GM23338 (cell line): ENCODE data around the gene HES7. TPM values are rescaled to one million over a fixed set of nuclear protein-coding genes. Genes with fewer than 3 reads are reported as not detected.

Source experiments
- ATAC-seq: fragments of 200-7000 bp; cut with Tn5 transposase; 3 replicates; pipeline ENCODE4 v1.9.1; 2020
- DNase-seq: peaks from one replicate; pipeline ENCODE4 v3.0.0-alpha.2; 2015; ENCODE audit warnings: low spot score
- H2AFZ ChIP-seq: fragments of 200-600 bp; sonication (generic); 2 replicates; pipeline ENCODE4 v1.8.0; 2016; ENCODE audit warnings: antibody characterized with exemption, mild to moderate bottlenecking, moderate library complexity
- H3F3A ChIP-seq: fragments of 200-600 bp; sonication (generic); replicated peaks from 2 replicates; pipeline ENCODE4 v1.8.0; 2017; ENCODE audit warnings: antibody characterized with exemption, mixed run types, low read depth
- H3K27ac ChIP-seq: fragments of 200-600 bp; sonication (generic); 2 replicates; pipeline ENCODE4 v1.6.1; 2016; ENCODE audit warnings: low read depth
- H3K27me3 ChIP-seq: fragments of 200-600 bp; sonication (generic); 2 replicates; pipeline ENCODE4 v1.8.0; 2016; ENCODE audit warnings: mild to moderate bottlenecking, mixed run types, moderate library complexity; ENCODE audit not compliant: insufficient read depth
- H3K36me3 ChIP-seq: fragments of 200-600 bp; sonication (generic); 2 replicates; pipeline ENCODE4 v1.8.0; 2016; ENCODE audit warnings: mild to moderate bottlenecking; ENCODE audit not compliant: insufficient read depth
- H3K4me1 ChIP-seq: fragments of 200-600 bp; sonication (generic); 2 replicates; pipeline ENCODE4 v1.8.0; 2016; ENCODE audit warnings: mild to moderate bottlenecking, moderate library complexity; ENCODE audit not compliant: insufficient read depth
- H3K4me2 ChIP-seq: fragments of 200-600 bp; sonication (generic); 2 replicates; pipeline ENCODE4 v1.7.1; 2017; ENCODE audit warnings: mixed run types
- H3K4me3 ChIP-seq: fragments of 200-600 bp; sonication (generic); 2 replicates; pipeline ENCODE4 v1.6.1; 2016; ENCODE audit warnings: mixed run types
- H3K79me2 ChIP-seq: fragments of 200-600 bp; sonication (generic); replicated peaks from 2 replicates; pipeline ENCODE4 v1.8.0; 2017; ENCODE audit warnings: mild to moderate bottlenecking; ENCODE audit not compliant: insufficient read depth
- H3K9me2 ChIP-seq: fragments of 200-600 bp; sonication (generic); 2 replicates; pipeline ENCODE4 v1.8.0; 2017; ENCODE audit not compliant: insufficient read depth
- H4K20me1 ChIP-seq: fragments of 200-600 bp; sonication (generic); replicated peaks from 2 replicates; pipeline ENCODE4 v1.8.0; 2017; ENCODE audit warnings: mild to moderate bottlenecking; ENCODE audit not compliant: insufficient read depth
- H3K27ac Mint-ChIP-seq: 2 replicates; pipeline ENCODE4 v1.8.0; 2020; ENCODE audit warnings: inconsistent platforms, mild to moderate bottlenecking, moderate library complexity, mixed read lengths
- H3K27me3 Mint-ChIP-seq: 3 replicates; pipeline ENCODE4 v1.8.0; 2022; ENCODE audit warnings: low read depth, mild to moderate bottlenecking, moderate library complexity, mixed read lengths, inconsistent platforms; ENCODE audit not compliant: insufficient read depth, poor library complexity
- H3K36me3 Mint-ChIP-seq: 3 replicates; pipeline ENCODE4 v1.8.0; 2021; ENCODE audit warnings: low read depth, mild to moderate bottlenecking, inconsistent platforms, moderate library complexity, mixed read lengths
- H3K4me1 Mint-ChIP-seq: 3 replicates; pipeline ENCODE4 v1.8.0; 2020; ENCODE audit warnings: mild to moderate bottlenecking, inconsistent platforms, mixed read lengths
- H3K4me3 Mint-ChIP-seq: 3 replicates; pipeline ENCODE4 v1.8.0; 2021; ENCODE audit warnings: moderate library complexity, mild to moderate bottlenecking, inconsistent platforms, mixed read lengths
- H3K9me3 Mint-ChIP-seq: 3 replicates; pipeline ENCODE4 v1.8.0; 2020; ENCODE audit warnings: moderate library complexity, mild to moderate bottlenecking, inconsistent platforms, mixed read lengths
- CREB1 ChIP-seq: fragments of 250-450 bp; sonication (Bioruptor Pico); IDR thresholded peaks from 2 replicates; pipeline ENCODE4 v1.5.0; 2020; ENCODE audit warnings: low read depth, mild to moderate bottlenecking, moderate library complexity
- EZH2 ChIP-seq: fragments of 200-600 bp; sonication (generic); IDR thresholded peaks from one replicate; pipeline ENCODE4 v1.8.0; 2017; ENCODE audit warnings: antibody characterized with exemption, mild to moderate bottlenecking, low read depth; ENCODE audit not compliant: unreplicated experiment
- EZH2phosphoT487 ChIP-seq: fragments of 200-600 bp; sonication (generic); IDR thresholded peaks from one replicate; pipeline ENCODE4 v1.8.1; 2018; ENCODE audit warnings: antibody characterized with exemption; ENCODE audit not compliant: unreplicated experiment
- JUNB ChIP-seq: IDR thresholded peaks from one replicate; pipeline ENCODE4 v1.6.1; 2016; ENCODE audit warnings: antibody characterized with exemption; ENCODE audit not compliant: unreplicated experiment
- NANOG ChIP-seq: IDR thresholded peaks from 2 replicates; pipeline ENCODE4 v1.6.1; 2016; ENCODE audit warnings: antibody characterized with exemption, borderline replicate concordance
- POLR2AphosphoS5 ChIP-seq: IDR thresholded peaks from 2 replicates; pipeline ENCODE4 v1.6.1; 2016; ENCODE audit warnings: antibody characterized with exemption, low read depth
- STAT1 ChIP-seq: IDR thresholded peaks from one replicate; pipeline ENCODE4 v1.6.1; 2016; ENCODE audit warnings: antibody characterized with exemption; ENCODE audit not compliant: unreplicated experiment
- ZNF114 ChIP-seq: fragments of 250-450 bp; sonication (Bioruptor Pico); IDR thresholded peaks from 2 replicates; pipeline ENCODE4 v1.5.0; 2020; ENCODE audit warnings: mild to moderate bottlenecking, moderate library complexity
- ZNF331 ChIP-seq: fragments of 250-450 bp; sonication (Bioruptor Pico); IDR thresholded peaks from 2 replicates; pipeline ENCODE4 v1.5.0; 2020; ENCODE audit warnings: low read depth, mild to moderate bottlenecking, moderate library complexity
- polyA plus RNA-seq: library from polyadenylated mRNA; unstranded; fragments of >200 nt; fragmentation: Nextera tagmentation; extraction: Ambion mirVana; gene quantifications from 2 replicates; pipeline ENCODE4 v1.2.1, GENCODE V29; 2016
- total RNA-seq: library from RNA; depleted of rRNA; stranded (reverse); fragments of >200 nt; shearing (Covaris generic); gene quantifications from 2 replicates; pipeline ENCODE4 v1.2.3, GENCODE V29; 2014
- TF ChIP-seq, protein P1 (sequence below): IDR thresholded peaks from one replicate; pipeline ENCODE4 v1.6.1; 2018; ENCODE audit warnings: antibody characterized with exemption; ENCODE audit not compliant: unreplicated experiment
- TF ChIP-seq, protein P2 (sequence below): fragments of 250-450 bp; sonication (Bioruptor Pico); IDR thresholded peaks from 2 replicates; pipeline ENCODE4 v1.5.0; 2020; ENCODE audit warnings: mild to moderate bottlenecking, moderate library complexity
- TF ChIP-seq, protein P3 (sequence below), 2 experiments: fragments of 200-600 bp in 1 of 2; sonication (generic) in 1 of 2; conservative IDR thresholded peaks; 2 replicates each; pipeline versions ENCODE4 v1.5.1 to v1.6.1; 2016 to 2017; ENCODE audit warnings: antibody characterized with exemption in 2 of 2, low read depth in 2 of 2, mild to moderate bottlenecking in 2 of 2, moderate library complexity in 1 of 2
- TF ChIP-seq, protein P4 (sequence below): IDR thresholded peaks from 2 replicates; pipeline ENCODE4 v1.6.1; 2016; ENCODE audit warnings: antibody characterized with exemption

HES7 gene
- total and polyA plus RNA-seq, 2 experiments from 2014 or later, result 0.14 TPM; not detected in 1

DNA sequence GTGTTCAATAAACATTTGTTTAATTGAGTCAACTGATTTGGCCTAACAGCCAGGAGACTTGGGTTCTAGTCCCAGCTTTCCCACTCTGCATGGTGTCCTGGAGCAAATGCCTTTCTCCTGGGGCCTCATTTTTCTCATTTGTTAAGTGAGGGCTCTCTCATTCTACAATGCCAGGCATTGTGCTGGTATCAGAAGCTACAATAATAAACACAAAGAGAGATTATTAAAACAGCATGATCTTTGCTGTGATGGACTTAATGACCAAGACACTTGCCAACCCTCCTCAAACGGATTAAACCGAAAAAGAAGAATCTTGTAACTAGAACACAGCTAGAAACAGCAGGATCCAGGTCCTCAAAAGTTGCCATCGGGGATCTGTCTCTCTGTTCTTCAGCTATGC lies 43.6 kb upstream of the HES7 start:
- peaks cover under 1% of the 10 kb centered on the region; the same call in 1 of the 2 replicates for H3K79me2 ChIP-seq
- no peaks in the 10 kb centered on the region for H3K27me3 ChIP-seq
- no peaks in the 10 kb centered on the region; the same call in 2 of the 3 replicates for H3K36me3 Mint-ChIP-seq
- ATAC-seq, result no peak
- H2AFZ ChIP-seq, result no peak overlapping the region
- H3K27ac ChIP-seq, result no peak overlapping the region
- no peaks in the 10 kb centered on the region for H3K9me3 Mint-ChIP-seq
- no peaks in the 10 kb centered on the region for H3K9me2 ChIP-seq
- TF ChIP-seq, protein P1, sequence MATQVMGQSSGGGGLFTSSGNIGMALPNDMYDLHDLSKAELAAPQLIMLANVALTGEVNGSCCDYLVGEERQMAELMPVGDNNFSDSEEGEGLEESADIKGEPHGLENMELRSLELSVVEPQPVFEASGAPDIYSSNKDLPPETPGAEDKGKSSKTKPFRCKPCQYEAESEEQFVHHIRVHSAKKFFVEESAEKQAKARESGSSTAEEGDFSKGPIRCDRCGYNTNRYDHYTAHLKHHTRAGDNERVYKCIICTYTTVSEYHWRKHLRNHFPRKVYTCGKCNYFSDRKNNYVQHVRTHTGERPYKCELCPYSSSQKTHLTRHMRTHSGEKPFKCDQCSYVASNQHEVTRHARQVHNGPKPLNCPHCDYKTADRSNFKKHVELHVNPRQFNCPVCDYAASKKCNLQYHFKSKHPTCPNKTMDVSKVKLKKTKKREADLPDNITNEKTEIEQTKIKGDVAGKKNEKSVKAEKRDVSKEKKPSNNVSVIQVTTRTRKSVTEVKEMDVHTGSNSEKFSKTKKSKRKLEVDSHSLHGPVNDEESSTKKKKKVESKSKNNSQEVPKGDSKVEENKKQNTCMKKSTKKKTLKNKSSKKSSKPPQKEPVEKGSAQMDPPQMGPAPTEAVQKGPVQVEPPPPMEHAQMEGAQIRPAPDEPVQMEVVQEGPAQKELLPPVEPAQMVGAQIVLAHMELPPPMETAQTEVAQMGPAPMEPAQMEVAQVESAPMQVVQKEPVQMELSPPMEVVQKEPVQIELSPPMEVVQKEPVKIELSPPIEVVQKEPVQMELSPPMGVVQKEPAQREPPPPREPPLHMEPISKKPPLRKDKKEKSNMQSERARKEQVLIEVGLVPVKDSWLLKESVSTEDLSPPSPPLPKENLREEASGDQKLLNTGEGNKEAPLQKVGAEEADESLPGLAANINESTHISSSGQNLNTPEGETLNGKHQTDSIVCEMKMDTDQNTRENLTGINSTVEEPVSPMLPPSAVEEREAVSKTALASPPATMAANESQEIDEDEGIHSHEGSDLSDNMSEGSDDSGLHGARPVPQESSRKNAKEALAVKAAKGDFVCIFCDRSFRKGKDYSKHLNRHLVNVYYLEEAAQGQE, result no peak
- TF ChIP-seq CREB1 (CRISPR knock-in tag) (no peak), POLR2AphosphoS5 (no peak), ZNF331 (no peak), ZNF114 (CRISPR knock-in tag) (no peak), JUNB (no peak), EZH2phosphoT487 (no peak), EZH2 (no peak), STAT1 (no peak), NANOG (no peak)
- TF ChIP-seq, protein P2, sequence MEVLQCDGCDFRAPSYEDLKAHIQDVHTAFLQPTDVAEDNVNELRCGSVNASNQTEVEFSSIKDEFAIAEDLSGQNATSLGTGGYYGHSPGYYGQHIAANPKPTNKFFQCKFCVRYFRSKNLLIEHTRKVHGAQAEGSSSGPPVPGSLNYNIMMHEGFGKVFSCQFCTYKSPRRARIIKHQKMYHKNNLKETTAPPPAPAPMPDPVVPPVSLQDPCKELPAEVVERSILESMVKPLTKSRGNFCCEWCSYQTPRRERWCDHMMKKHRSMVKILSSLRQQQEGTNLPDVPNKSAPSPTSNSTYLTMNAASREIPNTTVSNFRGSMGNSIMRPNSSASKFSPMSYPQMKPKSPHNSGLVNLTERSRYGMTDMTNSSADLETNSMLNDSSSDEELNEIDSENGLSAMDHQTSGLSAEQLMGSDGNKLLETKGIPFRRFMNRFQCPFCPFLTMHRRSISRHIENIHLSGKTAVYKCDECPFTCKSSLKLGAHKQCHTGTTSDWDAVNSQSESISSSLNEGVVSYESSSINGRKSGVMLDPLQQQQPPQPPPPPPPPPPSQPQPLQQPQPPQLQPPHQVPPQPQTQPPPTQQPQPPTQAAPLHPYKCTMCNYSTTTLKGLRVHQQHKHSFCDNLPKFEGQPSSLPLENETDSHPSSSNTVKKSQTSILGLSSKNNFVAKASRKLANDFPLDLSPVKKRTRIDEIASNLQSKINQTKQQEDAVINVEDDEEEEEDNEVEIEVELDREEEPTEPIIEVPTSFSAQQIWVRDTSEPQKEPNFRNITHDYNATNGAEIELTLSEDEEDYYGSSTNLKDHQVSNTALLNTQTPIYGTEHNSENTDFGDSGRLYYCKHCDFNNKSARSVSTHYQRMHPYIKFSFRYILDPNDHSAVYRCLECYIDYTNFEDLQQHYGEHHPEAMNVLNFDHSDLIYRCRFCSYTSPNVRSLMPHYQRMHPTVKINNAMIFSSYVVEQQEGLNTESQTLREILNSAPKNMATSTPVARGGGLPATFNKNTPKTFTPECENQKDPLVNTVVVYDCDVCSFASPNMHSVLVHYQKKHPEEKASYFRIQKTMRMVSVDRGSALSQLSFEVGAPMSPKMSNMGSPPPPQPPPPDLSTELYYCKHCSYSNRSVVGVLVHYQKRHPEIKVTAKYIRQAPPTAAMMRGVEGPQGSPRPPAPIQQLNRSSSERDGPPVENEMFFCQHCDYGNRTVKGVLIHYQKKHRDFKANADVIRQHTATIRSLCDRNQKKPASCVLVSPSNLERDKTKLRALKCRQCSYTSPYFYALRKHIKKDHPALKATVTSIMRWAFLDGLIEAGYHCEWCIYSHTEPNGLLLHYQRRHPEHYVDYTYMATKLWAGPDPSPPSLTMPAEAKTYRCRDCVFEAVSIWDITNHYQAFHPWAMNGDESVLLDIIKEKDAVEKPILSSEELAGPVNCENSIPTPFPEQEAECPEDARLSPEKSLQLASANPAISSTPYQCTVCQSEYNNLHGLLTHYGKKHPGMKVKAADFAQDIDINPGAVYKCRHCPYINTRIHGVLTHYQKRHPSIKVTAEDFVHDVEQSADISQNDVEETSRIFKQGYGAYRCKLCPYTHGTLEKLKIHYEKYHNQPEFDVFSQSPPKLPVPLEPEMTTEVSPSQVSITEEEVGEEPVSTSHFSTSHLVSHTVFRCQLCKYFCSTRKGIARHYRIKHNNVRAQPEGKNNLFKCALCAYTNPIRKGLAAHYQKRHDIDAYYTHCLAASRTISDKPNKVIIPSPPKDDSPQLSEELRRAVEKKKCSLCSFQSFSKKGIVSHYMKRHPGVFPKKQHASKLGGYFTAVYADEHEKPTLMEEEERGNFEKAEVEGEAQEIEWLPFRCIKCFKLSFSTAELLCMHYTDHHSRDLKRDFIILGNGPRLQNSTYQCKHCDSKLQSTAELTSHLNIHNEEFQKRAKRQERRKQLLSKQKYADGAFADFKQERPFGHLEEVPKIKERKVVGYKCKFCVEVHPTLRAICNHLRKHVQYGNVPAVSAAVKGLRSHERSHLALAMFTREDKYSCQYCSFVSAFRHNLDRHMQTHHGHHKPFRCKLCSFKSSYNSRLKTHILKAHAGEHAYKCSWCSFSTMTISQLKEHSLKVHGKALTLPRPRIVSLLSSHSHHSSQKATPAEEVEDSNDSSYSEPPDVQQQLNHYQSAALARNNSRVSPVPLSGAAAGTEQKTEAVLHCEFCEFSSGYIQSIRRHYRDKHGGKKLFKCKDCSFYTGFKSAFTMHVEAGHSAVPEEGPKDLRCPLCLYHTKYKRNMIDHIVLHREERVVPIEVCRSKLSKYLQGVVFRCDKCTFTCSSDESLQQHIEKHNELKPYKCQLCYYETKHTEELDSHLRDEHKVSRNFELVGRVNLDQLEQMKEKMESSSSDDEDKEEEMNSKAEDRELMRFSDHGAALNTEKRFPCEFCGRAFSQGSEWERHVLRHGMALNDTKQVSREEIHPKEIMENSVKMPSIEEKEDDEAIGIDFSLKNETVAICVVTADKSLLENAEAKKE (CRISPR knock-in tag), result no peak
- TF ChIP-seq, protein P3, sequence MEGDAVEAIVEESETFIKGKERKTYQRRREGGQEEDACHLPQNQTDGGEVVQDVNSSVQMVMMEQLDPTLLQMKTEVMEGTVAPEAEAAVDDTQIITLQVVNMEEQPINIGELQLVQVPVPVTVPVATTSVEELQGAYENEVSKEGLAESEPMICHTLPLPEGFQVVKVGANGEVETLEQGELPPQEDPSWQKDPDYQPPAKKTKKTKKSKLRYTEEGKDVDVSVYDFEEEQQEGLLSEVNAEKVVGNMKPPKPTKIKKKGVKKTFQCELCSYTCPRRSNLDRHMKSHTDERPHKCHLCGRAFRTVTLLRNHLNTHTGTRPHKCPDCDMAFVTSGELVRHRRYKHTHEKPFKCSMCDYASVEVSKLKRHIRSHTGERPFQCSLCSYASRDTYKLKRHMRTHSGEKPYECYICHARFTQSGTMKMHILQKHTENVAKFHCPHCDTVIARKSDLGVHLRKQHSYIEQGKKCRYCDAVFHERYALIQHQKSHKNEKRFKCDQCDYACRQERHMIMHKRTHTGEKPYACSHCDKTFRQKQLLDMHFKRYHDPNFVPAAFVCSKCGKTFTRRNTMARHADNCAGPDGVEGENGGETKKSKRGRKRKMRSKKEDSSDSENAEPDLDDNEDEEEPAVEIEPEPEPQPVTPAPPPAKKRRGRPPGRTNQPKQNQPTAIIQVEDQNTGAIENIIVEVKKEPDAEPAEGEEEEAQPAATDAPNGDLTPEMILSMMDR (conservative IDR thresholded peaks at IDR 0.05; ENCODE audit: low read depth in 2 of 2), result no peak
- TF ChIP-seq, protein P4, sequence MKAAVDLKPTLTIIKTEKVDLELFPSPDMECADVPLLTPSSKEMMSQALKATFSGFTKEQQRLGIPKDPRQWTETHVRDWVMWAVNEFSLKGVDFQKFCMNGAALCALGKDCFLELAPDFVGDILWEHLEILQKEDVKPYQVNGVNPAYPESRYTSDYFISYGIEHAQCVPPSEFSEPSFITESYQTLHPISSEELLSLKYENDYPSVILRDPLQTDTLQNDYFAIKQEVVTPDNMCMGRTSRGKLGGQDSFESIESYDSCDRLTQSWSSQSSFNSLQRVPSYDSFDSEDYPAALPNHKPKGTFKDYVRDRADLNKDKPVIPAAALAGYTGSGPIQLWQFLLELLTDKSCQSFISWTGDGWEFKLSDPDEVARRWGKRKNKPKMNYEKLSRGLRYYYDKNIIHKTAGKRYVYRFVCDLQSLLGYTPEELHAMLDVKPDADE, result no peak
- H3K4me1 Mint-ChIP-seq, result peaks cover 19% of the 10 kb centered on the region
- peaks cover 16% of the 10 kb centered on the region for H3K4me1 ChIP-seq
- no peak overlapping the region for H3K4me3 ChIP-seq
- H3K27me3 Mint-ChIP-seq, result peaks cover 12% of the 10 kb centered on the region
- no peak overlapping the region for H3K4me3 Mint-ChIP-seq
- H3K4me2 ChIP-seq, result no peak overlapping the region
- H3K36me3 ChIP-seq, result no peaks in the 10 kb centered on the region
- DNase-seq, result no peak
- no peak overlapping the region for H3K27ac Mint-ChIP-seq
- no peaks in the 10 kb centered on the region for H4K20me1 ChIP-seq
- peaks cover 9% of the 10 kb centered on the region; the same call in 1 of the 2 replicates for H3F3A ChIP-seq
